Measurements from ENCODE around the gene STK40. TPM values are rescaled to one million over a fixed set of nuclear protein-coding genes. Genes with fewer than 3 reads are reported as not detected.

STK40 gene
- polyA plus RNA-seq, 1 donor, result 36.6 TPM

- no peaks in the 10 kb centered on the region for H3K9me3 ChIP-seq (ENCODE audit: control insufficient read depth, low read depth, low read length)
- peak overlapping the region; percentile 99 for H3K27ac ChIP-seq (ENCODE audit: low read length)
- H3K36me3 ChIP-seq (ENCODE audit: control insufficient read depth, insufficient read depth, low read length), result peaks cover 46% of the 10 kb centered on the region
- peaks cover 58% of the 10 kb centered on the region for H3K4me1 ChIP-seq (ENCODE audit: control insufficient read depth, insufficient read depth, low read length)
- no peaks in the 10 kb centered on the region for H3K27me3 ChIP-seq (ENCODE audit: control insufficient read depth, insufficient read depth, low read length)
- DNase-seq, result no peak
- WGBS (ENCODE audit: insufficient coverage, low lambda C conversion rate), result no CpG with 5 or more reads among the region's 23 CpGs
- H3K4me3 ChIP-seq (ENCODE audit: low read length), result no peak overlapping the region
These were observed 81.9 kb downstream of the STK40 start for GRCh38 chr1:36303650-36304360.

GRCh38 chr1:36303244-36303643, 82.5 kb downstream of the STK40 start:
- 43% methylated on average over 1 of the region's 5 CpGs for WGBS (ENCODE audit: insufficient coverage, low lambda C conversion rate)
- H3K36me3 ChIP-seq (ENCODE audit: control insufficient read depth, insufficient read depth, low read length), result peaks cover 48% of the 10 kb centered on the region

DNA sequence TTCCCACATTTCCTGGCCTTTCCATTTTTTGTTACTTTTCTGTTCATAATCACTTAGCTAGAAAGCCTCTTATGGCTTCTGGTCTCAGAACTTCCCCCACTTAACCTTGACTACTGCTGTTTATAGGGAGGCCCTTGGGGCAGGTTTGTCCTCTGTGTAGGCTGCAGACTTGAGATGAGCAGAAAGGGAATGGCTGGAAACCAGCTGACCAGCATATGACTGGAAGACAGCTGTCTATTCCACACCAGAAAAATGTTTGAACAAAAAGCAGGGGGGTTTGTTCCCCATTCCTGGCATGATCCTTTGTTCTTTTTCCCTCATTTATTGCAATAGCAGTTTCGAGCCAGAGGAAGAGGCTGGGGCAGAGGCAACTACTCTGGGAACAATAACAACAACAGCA, 84.5 kb downstream of the STK40 start:
- DNase-seq, result no peak
- H3K4me1 ChIP-seq (ENCODE audit: control insufficient read depth, insufficient read depth, low read length), result peaks cover 52% of the 10 kb centered on the region
- H3K4me3 ChIP-seq (ENCODE audit: low read length), result no peak overlapping the region
- peak overlapping the region; percentile 93 for H3K27ac ChIP-seq (ENCODE audit: low read length)
- H3K9me3 ChIP-seq (ENCODE audit: control insufficient read depth, low read depth, low read length), result no peaks in the 10 kb centered on the region
- no peaks in the 10 kb centered on the region for H3K27me3 ChIP-seq (ENCODE audit: control insufficient read depth, insufficient read depth, low read length)
- no CpG with 5 or more reads among the region's 1 CpG for WGBS (ENCODE audit: insufficient coverage, low lambda C conversion rate)
- H3K36me3 ChIP-seq (ENCODE audit: control insufficient read depth, insufficient read depth, low read length), result peaks cover 63% of the 10 kb centered on the region

More at GRCh38 chr1:36303244-36303643, 82.5 kb downstream of the STK40 start:
- Histone ChIP-seq H3K27ac (ENCODE audit: low read length) (peak overlapping the region; percentile 99), H3K27me3 (ENCODE audit: control insufficient read depth, insufficient read depth, low read length) (no peaks in the 10 kb centered on the region), H3K4me3 (ENCODE audit: low read length) (no peak overlapping the region), H3K4me1 (ENCODE audit: control insufficient read depth, insufficient read depth, low read length) (peaks cover 58% of the 10 kb centered on the region), H3K9me3 (ENCODE audit: control insufficient read depth, low read depth, low read length) (no peaks in the 10 kb centered on the region)
- DNase-seq, result no peak

DNA sequence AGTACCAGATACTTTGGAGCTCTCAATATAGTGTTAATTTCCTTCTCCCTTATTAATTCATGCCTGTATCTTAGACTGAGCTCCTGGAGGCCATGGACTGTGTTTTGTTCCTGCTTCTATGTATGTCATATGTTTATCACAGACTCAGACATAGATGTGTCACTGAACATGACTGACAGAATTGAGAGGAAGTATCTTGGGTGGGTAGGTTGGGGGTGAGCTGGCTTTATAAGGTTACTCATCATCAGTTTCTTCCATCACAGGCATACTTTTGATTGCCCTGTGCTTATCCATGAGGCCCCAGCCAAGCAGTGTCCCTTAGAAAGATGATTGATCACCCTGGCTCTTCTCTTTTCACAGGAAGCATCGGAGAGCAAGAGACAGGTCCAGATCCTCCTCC, 85.2 kb downstream of the STK40 start:
- Histone ChIP-seq H3K9me3 (ENCODE audit: control insufficient read depth, low read depth, low read length) (no peaks in the 10 kb centered on the region), H3K27ac (ENCODE audit: low read length) (peak overlapping the region; percentile 93), H3K27me3 (ENCODE audit: control insufficient read depth, insufficient read depth, low read length) (no peaks in the 10 kb centered on the region), H3K4me3 (ENCODE audit: low read length) (no peak overlapping the region), H3K4me1 (ENCODE audit: control insufficient read depth, insufficient read depth, low read length) (peaks cover 46% of the 10 kb centered on the region), H3K36me3 (ENCODE audit: control insufficient read depth, insufficient read depth, low read length) (peaks cover 68% of the 10 kb centered on the region)
- WGBS (ENCODE audit: insufficient coverage, low lambda C conversion rate), result no CpG with 5 or more reads among the region's 1 CpG
- no peak for DNase-seq

GRCh38 chr1:36298640-36299039, 87.1 kb downstream of the STK40 start:
- no peaks in the 10 kb centered on the region for H3K9me3 ChIP-seq (ENCODE audit: control insufficient read depth, low read depth, low read length)
- no CpG with 5 or more reads among the region's 5 CpGs for whole genome bisulfite sequencing (ENCODE audit: insufficient coverage, low lambda C conversion rate)
- H3K27me3 ChIP-seq (ENCODE audit: control insufficient read depth, insufficient read depth, low read length), result no peaks in the 10 kb centered on the region
- peaks cover 73% of the 10 kb centered on the region for H3K36me3 ChIP-seq (ENCODE audit: control insufficient read depth, insufficient read depth, low read length)
- no peak overlapping the region for H3K4me3 ChIP-seq (ENCODE audit: low read length)
- peaks cover 29% of the 10 kb centered on the region for H3K4me1 ChIP-seq (ENCODE audit: control insufficient read depth, insufficient read depth, low read length)
- no peak for DNase-seq
- H3K27ac ChIP-seq (ENCODE audit: low read length), result no peak overlapping the region

DNA sequence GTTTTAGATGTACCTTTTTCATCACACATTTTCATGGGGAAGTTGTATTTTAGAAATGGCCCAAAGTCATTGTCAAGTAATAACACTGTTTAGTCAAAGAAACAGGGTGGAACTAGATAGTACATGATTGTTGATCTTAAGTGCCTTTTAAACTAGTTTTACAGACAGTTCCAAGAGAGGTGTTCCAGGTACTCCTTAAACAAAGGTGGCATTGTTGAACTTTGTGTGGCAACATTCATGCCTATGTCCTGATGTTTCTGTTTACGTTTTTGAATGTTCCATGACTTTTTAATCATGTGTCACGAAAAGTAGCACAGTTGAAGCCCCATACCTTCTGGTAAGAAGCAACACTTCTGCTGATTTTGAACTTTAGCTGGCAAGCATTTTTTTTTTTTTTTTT, 88.7 kb downstream of the STK40 start:
- no peak overlapping the region for H3K27ac ChIP-seq (ENCODE audit: low read length)
- peaks cover 18% of the 10 kb centered on the region for H3K4me1 ChIP-seq (ENCODE audit: control insufficient read depth, insufficient read depth, low read length)
- WGBS (ENCODE audit: insufficient coverage, low lambda C conversion rate), result 63% methylated on average over 2 of the region's 2 CpGs
- DNase-seq, result no peak
- no peak overlapping the region for H3K4me3 ChIP-seq (ENCODE audit: low read length)
- H3K27me3 ChIP-seq (ENCODE audit: control insufficient read depth, insufficient read depth, low read length), result no peaks in the 10 kb centered on the region
- no peaks in the 10 kb centered on the region for H3K9me3 ChIP-seq (ENCODE audit: control insufficient read depth, low read depth, low read length)
- peaks cover 76% of the 10 kb centered on the region for H3K36me3 ChIP-seq (ENCODE audit: control insufficient read depth, insufficient read depth, low read length)

DNA sequence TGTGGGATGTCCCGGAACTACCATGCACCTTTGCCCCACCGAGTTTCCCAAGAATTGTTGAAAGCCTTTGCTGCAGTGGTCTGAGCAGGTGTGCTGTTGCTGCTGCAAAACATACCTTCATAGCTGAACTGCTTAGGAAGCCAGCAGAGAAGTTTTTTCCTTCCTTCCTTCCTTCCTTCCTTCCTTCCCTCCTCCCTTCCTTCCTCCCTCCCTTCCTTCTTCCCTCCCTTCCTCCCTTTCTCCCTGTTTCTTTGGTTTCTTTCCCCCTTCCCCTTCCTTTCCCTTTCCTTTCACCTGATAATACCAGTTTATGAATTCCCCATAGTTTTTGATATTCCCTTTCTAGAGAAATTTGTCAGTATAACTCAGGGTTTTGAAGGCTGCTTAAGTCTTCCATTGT, 90.3 kb downstream of the STK40 start:
- Histone ChIP-seq H3K36me3 (ENCODE audit: control insufficient read depth, insufficient read depth, low read length) (peaks cover 75% of the 10 kb centered on the region), H3K27me3 (ENCODE audit: control insufficient read depth, insufficient read depth, low read length) (no peaks in the 10 kb centered on the region), H3K9me3 (ENCODE audit: control insufficient read depth, low read depth, low read length) (no peaks in the 10 kb centered on the region), H3K4me3 (ENCODE audit: low read length) (no peak overlapping the region), H3K4me1 (ENCODE audit: control insufficient read depth, insufficient read depth, low read length) (peaks cover 1% of the 10 kb centered on the region), H3K27ac (ENCODE audit: low read length) (no peak overlapping the region)
- no CpG with 5 or more reads among the region's 2 CpGs for WGBS (ENCODE audit: insufficient coverage, low lambda C conversion rate)
- DNase-seq, result no peak

Other genes starting within 250 kb of the STK40 start
- 65.2 TPM for gene TRAPPC3, start 236.4 kb downstream of the STK40 start, polyA plus RNA-seq
- gene MAP7D1, start 229.8 kb downstream of the STK40 start, polyA plus RNA-seq, result 38.6 TPM
- 94.3 TPM for gene THRAP3, start 161.5 kb downstream of the STK40 start, polyA plus RNA-seq
- gene SH3D21, start 79.6 kb downstream of the STK40 start, polyA plus RNA-seq, result 24.2 TPM
- gene EVA1B, start 62.3 kb downstream of the STK40 start, polyA plus RNA-seq, result 33.0 TPM
- 28.3 TPM for gene LSM10, start 12.0 kb upstream of the STK40 start, polyA plus RNA-seq
- gene OSCP1, start 64.5 kb upstream of the STK40 start, polyA plus RNA-seq, result 6.5 TPM
- 67.2 TPM for gene MRPS15, start 78.5 kb upstream of the STK40 start, polyA plus RNA-seq
- gene CSF3R, start 97.0 kb upstream of the STK40 start, polyA plus RNA-seq, result 4.1 TPM

Measured in large intestine (tissue), 3 donors.